Caco-2 (cell line): Measurements from ENCODE around the gene RAB12. TPM values are rescaled to one million over a fixed set of nuclear protein-coding genes. Genes with fewer than 3 reads are reported as not detected.
"Not testable (repeated sequence)": the region's sequence is repeated elsewhere in the genome, so short reads cannot be mapped to it uniquely, and the experiment has no call there.

ENCODE experiments used
- BruUV-seq: library from RNA; stranded (reverse); fragments of 400-500 nt; replicated peaks from 2 replicates; lab custom pipeline; 2021; lab: Mats Ljungman, UMichigan
- CTCF ChIA-PET: fragments of 300-600 bp; sonication (Branson Sonifier 250); formaldehyde crosslinking; loops from one replicate; lab custom pipeline; 2022; ENCODE audit warnings: antibody characterized with exemption; lab: Charles Lee
- POLR2A ChIA-PET: fragments of 300-600 bp; sonication (Branson Sonifier 250); formaldehyde crosslinking; loops from one replicate; lab custom pipeline; 2022; ENCODE audit warnings: antibody characterized with exemption; lab: Charles Lee
- DNase-seq, 2 experiments: peaks; one replicate each; pipeline versions ENCODE4 v3.0.0 to v3.0.0-alpha.2; 2020 to 2022
- H3K27me3 ChIP-seq: replicated peaks from 2 replicates; pipeline ENCODE4 v1.6.0; 2011; ENCODE audit warnings: low read length; ENCODE audit not compliant: control insufficient read depth, insufficient read depth
- H3K36me3 ChIP-seq: 2 replicates; pipeline ENCODE4 v1.5.1; 2011; ENCODE audit warnings: low read length; ENCODE audit not compliant: control insufficient read depth, insufficient read depth
- H3K4me1 ChIP-seq: fragments of 250-450 bp; sonication (Bioruptor Pico); 2 replicates; pipeline ENCODE4 v1.5.1; 2020; ENCODE audit warnings: mild to moderate bottlenecking
- H3K4me3 ChIP-seq: 2 replicates; pipeline ENCODE4 v1.5.1; 2011; ENCODE audit warnings: low read depth, mild to moderate bottlenecking, control low read depth, low read length
- H3K9me3 ChIP-seq: fragments of 250-450 bp; sonication (Bioruptor Pico); 2 replicates; pipeline ENCODE4 v1.5.1; 2020; ENCODE audit warnings: mild to moderate bottlenecking, moderate library complexity
- H3K27ac Mint-ChIP-seq: one replicate; pipeline ENCODE4 v1.8.0; 2022; ENCODE audit warnings: mixed read lengths; ENCODE audit not compliant: unreplicated experiment
- H3K27me3 Mint-ChIP-seq: one replicate; pipeline ENCODE4 v1.8.0; 2022; ENCODE audit warnings: mixed read lengths; ENCODE audit not compliant: insufficient read depth, unreplicated experiment
- H3K36me3 Mint-ChIP-seq: one replicate; pipeline ENCODE4 v1.8.0; 2022; ENCODE audit warnings: mild to moderate bottlenecking, mixed read lengths; ENCODE audit not compliant: insufficient read depth, unreplicated experiment
- H3K4me1 Mint-ChIP-seq: one replicate; pipeline ENCODE4 v1.8.0; 2022; ENCODE audit warnings: low read depth, mixed read lengths; ENCODE audit not compliant: unreplicated experiment
- H3K4me3 Mint-ChIP-seq: one replicate; pipeline ENCODE4 v1.8.0; 2022; ENCODE audit warnings: mild to moderate bottlenecking, moderate library complexity, mixed read lengths; ENCODE audit not compliant: unreplicated experiment
- H3K9me3 Mint-ChIP-seq: one replicate; pipeline ENCODE4 v1.8.0; 2022; ENCODE audit warnings: mixed read lengths; ENCODE audit not compliant: unreplicated experiment
- CTCF ChIP-seq, 2 experiments: fragments of 200-600 bp in 1 of 2; IDR thresholded peaks; 1 replicate in 1 of 2; 2 replicates in 1 of 2; pipeline versions ENCODE4 v1.5.1 to v1.8.0; 2011 to 2022; ENCODE audit warnings: antibody characterized with exemption in 1 of 2, control low read depth in 1 of 2, inconsistent platforms in 1 of 2, low read depth in 1 of 2, low read length in 1 of 2, mild to moderate bottlenecking in 1 of 2, moderate library complexity in 1 of 2; ENCODE audit not compliant: insufficient read depth in 1 of 2, severe bottlenecking in 1 of 2, unreplicated experiment in 1 of 2
- intact Hi-C: fragments of 100-400 bp; cut with micrococcal nuclease; formaldehyde crosslinking; loops from one replicate; pipeline ENCODE4 v1.10.0; 2022; ENCODE audit not compliant: unreplicated experiment
- total RNA-seq: library from RNA; stranded (reverse); gene quantifications from 2 replicates; pipeline ENCODE4 v1.2.3, GENCODE V29; 2022

The RAB12 gene
- total RNA-seq, 1 experiment from 2014 or later, result 42.8 TPM

GRCh38 chr18:8619835-8620577, 10.8 kb downstream of the RAB12 start:
- no TSS peak for BruUV-seq
- TF ChIP-seq CTCF (IDR thresholded peaks at IDR 0.05; ENCODE audit: insufficient read depth in 1 of 2, low read depth in 1 of 2, low read length in 1 of 2, severe bottlenecking in 1 of 2, unreplicated experiment in 1 of 2), result no peak
- CTCF ChIA-PET, result no interaction called here
- DNase-seq, result no peak
- Mint-ChIP-seq H3K27me3 (no peaks in the 10 kb centered on the region), H3K4me3 (no peak overlapping the region), H3K27ac (no peak overlapping the region), H3K9me3 (no peaks in the 10 kb centered on the region), H3K4me1 (no peaks in the 10 kb centered on the region), H3K36me3 (peaks cover 36% of the 10 kb centered on the region)
- no peaks in the 10 kb centered on the region for H3K27me3 ChIP-seq
- no peaks in the 10 kb centered on the region for H3K4me1 ChIP-seq
- no peaks in the 10 kb centered on the region; the same call in 1 of the 2 replicates for H3K36me3 ChIP-seq
- H3K9me3 ChIP-seq, result no peaks in the 10 kb centered on the region
- intact Hi-C loops, result no loop called here
- POLR2A ChIA-PET, result no interaction called here
- no peak overlapping the region for H3K4me3 ChIP-seq

GRCh38 chr18:8620845-8621244, 11.6 kb downstream of the RAB12 start:
- BruUV-seq, result no TSS peak
- Mint-ChIP-seq H3K27ac (no peak overlapping the region), H3K36me3 (peaks cover 41% of the 10 kb centered on the region), H3K4me3 (no peak overlapping the region), H3K27me3 (no peaks in the 10 kb centered on the region), H3K4me1 (no peaks in the 10 kb centered on the region), H3K9me3 (no peaks in the 10 kb centered on the region)
- H3K4me3 ChIP-seq, result no peak overlapping the region
- no peaks in the 10 kb centered on the region for H3K9me3 ChIP-seq
- no peaks in the 10 kb centered on the region for H3K27me3 ChIP-seq
- DNase-seq, result no peak
- TF ChIP-seq CTCF (IDR thresholded peaks at IDR 0.05; ENCODE audit: insufficient read depth in 1 of 2, low read depth in 1 of 2, low read length in 1 of 2, severe bottlenecking in 1 of 2, unreplicated experiment in 1 of 2), result no peak
- H3K36me3 ChIP-seq, result no peaks in the 10 kb centered on the region; the same call in 1 of the 2 replicates
- no peaks in the 10 kb centered on the region for H3K4me1 ChIP-seq
- POLR2A ChIA-PET, result no interaction called here
- CTCF ChIA-PET, result no interaction called here
- intact Hi-C loops, result no loop called here

- BruUV-seq, POLR2A ChIA-PET, H3K9me3 Mint-ChIP-seq, H3K27me3 Mint-ChIP-seq, DNase-seq, H3K36me3 ChIP-seq, H3K9me3 ChIP-seq, H3K4me3 ChIP-seq, H3K4me1 Mint-ChIP-seq, H3K4me3 Mint-ChIP-seq, intact Hi-C loops, H3K27ac Mint-ChIP-seq, H3K4me1 ChIP-seq, H3K27me3 ChIP-seq, CTCF ChIA-PET: not testable (repeated sequence)
- H3K36me3 Mint-ChIP-seq, result peaks cover 30% of the 10 kb centered on the region
These were observed 13.4 kb downstream of the RAB12 start for GRCh38 chr18:8622625-8623024.
